NCI-H2196 (cell line): ENCODE measurements around the gene CLCN5.
A peak's percentile ranks its signal among the peaks of the same experiment; 100 is the strongest.
"Not testable (repeated sequence)": the region's sequence is repeated elsewhere in the genome, so short reads cannot be mapped to it uniquely, and the experiment has no call there.

ENCODE experiments used
- DNase-seq: peaks from one replicate; lab custom pipeline; 2025; ENCODE audit not compliant: unreplicated experiment; lab: John Stamatoyannopoulos, UW

CLCN5 gene

DNA sequence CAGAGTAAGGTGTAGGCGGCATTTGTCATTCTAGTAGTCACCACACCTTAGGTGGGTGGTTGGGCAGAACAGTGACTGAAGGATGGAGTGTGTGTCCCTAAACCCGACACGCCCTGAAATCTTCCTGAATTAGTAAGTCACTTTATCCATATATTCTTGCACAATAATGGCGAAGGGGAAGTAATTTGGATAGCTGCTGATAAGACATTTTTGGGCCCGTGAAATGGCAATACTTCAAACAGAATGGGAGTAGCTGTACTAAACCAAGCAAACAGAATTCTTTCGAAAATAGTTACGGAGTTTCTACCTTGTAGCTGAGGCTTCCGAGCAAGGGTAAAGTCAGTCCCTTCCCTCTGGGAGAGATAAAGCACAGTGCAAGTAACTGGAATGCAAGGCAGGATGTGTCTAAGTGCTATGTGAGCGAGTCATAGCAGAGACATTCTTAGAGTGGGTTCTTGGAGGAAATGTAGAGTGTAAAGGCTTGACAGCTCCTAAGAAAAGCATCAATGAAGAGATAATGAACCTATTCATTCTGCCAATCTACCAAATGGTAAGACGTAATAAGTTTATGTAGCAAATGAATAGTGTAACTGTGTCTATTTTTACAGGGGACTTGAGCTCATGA lies 72.8 kb downstream of the CLCN5 start:
- DNase-seq = no peak

DNA sequence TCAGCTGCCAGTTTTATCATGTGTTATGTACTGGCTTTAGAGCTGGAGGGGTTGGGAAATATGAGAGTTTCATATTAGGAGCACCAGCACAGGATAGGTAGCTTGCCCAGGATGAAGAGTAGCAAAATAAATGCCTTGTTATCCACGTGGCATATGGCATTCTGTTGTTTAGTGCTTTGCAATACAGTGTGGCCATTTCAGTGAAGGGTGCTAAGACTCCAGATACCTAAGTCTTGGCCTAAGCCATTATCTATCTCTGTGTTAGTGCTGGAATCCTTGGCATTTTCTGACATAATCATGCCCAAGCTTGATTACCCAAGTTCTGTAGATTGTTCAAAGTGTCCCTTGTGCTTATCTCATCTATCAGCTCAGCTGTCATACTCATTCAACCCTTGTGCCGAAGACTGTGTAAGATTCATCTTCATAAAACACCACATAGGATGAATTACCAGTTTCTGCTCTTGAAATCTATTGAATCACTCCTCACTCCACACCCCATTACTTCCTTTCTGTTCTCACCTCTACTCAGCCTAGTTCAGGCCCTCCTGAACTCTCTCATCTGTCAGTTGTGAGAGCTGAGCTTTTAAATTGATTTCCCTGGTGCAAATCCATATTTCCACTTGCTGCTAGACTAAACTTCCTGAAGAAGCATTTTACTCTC lies 73.5 kb downstream of the CLCN5 start:
- DNase-seq = no peak

DNA sequence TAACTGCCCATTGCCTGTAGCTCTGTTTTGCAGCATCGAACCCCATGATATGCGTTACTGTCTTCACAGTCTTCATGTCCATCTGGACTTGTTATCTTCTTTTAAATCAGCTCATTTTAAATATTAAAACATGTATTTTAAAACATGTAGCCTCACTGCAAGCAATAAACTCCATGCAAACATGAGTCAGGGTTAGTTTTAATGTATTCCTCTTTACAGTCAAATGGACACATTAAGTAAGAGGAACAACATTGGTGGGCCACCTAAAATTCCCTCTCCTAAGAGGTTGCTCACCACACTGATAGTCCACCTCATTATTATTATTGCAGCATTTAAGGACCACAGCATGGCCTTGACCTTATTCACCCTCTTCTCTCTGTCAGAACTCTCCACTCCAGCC lies 74.1 kb downstream of the CLCN5 start:
- no peak for DNase-seq

DNA sequence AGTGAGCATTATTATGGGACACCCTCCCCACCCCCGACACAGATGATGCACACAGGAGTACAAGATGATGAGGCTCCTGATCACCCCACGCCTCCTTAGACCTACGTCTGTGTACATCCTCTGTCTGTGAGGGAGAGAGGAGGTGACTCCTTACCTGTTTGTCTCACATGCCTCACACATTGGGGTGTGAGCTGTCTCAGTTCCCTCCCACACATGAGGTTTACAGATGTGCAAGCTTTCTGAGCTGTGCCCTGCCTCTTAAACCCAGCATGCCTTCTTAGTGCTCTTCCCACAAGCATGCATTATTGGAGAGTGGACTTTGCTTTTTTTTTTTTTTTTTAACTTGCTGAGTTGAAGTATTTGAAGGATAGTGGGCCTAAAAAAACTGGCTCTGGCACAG lies 76.7 kb downstream of the CLCN5 start:
- DNase-seq = no peak

GRCh38 chrX:50000937-50001542 lies 78.6 kb downstream of the CLCN5 start:
- DNase-seq = no peak

DNA sequence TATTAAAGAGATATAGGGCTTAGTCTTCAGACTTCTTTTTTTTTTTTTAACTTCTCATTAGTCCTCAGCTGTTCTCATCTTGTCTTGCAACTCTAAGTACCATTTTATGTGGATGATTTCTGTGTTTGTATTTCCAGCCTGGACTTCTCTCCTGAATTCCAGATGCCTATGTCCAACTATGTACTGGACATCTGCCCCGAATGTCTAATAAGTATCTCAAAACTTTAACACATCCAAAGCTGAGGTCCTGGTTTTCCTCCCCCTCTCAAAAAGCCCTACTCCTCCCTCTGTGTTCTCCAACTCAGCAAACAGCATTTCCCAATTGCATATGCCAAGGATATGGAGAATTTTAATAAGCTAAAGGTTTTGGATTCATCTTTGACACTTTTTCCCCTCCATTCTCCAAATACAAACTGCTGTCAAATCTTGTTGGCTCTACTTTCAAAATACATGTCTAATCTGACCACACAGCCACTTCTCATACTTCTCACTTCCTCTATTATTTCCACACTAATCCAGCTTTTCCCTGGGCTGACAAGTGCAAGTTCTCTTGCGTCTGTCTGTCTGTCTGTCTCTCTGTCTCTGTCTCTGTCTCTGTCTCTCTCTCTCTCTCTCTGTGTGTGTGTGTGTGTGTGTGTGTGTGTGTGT lies 79.8 kb downstream of the CLCN5 start:
- no peak for DNase-seq

GRCh38 chrX:50003467-50003866 lies 81.1 kb downstream of the CLCN5 start:
- no peak for DNase-seq

GRCh38 chrX:50003927-50004326 lies 81.5 kb downstream of the CLCN5 start:
- DNase-seq = no peak

DNA sequence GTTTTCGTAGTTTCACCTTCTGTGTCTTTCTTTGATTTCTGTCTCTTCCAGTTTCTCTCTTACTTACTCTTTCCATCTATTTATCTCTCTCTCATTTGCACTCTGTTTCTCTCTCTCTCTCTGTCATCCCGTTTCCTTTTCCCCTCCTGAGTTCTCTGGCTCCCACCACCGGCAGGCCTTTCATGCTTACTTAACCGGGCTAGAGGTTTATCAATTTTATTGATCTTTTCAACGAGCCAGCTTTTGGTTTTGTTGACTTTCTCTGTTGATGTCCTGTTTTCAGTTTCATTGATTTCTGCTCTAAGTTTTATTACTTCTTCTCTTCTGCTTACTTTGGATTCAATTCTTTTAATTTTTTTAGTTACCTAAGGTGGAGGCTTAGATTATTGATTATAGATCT lies 103.2 kb downstream of the CLCN5 start:
- not testable (repeated sequence) for DNase-seq

DNA sequence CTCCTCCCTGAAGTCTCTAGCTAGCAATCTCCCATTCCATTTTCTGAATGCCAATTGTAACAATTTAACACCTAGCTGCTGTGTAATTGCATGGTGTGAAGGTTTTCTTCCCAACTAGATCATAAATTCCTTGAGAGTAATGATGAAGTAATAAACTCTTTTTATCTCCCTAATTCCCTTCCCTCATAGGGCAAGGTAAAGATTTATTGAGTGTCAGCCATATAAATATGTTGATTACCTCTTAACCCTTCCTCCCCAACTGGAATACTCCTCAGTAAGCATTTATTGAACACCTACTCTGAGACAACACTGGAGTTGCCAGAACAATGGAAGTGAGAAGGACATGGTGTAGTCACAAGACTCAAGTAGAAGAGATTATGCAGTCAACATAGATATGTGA lies 112.7 kb downstream of the CLCN5 start:
- no peak for DNase-seq

DNA sequence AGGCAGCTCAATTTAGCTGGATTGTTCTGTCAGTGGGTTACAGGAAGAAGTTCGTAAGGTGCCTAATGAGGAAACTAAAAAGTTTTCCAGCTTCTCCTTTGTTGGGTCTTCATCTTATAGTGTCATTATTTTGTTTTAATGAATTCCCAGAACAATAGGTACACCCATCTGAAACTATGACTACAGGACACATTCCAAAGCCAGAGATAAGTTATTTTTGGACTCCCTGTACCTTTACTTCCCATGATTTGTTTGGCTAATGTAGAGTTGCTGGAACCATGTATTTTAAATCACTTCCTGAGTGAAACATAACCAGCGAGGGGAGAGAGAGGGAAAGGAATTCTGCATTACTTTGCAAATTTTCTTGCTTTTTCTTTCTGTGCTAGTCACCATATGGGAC lies 114.0 kb downstream of the CLCN5 start:
- no peak for DNase-seq

DNA sequence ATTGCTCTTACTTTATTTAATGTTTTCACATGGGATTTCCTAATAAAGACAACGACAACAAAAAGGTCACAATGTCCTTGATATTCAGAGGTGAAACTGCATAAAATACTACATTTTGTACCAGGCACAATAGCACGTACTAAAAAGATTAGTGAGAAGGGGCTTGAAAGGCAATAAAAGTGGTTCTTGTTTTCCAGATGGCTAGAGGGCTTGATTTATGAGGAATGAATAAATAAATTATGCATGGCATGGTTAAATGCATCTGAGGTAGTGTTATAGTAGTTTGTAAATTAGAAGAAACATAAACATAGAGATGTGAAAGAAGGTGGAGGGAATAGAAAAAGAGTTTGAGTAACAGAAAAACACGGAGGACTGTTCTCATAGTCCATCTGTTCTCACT lies 123.4 kb downstream of the CLCN5 start:
- DNase-seq = no peak

DNA sequence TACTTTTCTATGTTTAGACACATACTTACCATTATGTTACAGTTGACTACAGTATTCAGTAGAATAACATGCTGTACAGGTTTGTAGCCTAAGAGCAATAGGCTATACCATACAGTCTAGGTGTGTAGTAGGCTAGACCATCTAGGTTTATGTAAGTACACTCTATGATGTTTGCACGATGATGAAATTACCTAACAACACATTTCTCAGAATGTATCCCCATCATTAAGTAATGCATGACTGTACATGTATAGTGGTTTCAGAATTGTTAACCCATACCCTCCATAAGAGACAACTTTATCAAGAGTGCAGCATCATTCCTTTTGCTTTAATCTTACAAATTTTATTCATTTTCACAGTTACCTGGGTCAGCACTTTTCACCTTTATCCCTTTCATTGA lies 126.8 kb downstream of the CLCN5 start:
- no peak for DNase-seq

- no peak for DNase-seq
Measured at GRCh38 chrX:50054147-50054546, 131.8 kb downstream of the CLCN5 start.

- DNase-seq = no peak
Measured at GRCh38 chrX:50066318-50066937, 144.0 kb downstream of the CLCN5 start.

GRCh38 chrX:50067435-50068284 lies 145.3 kb downstream of the CLCN5 start:
- DNase-seq = peak; percentile 51

GRCh38 chrX:50068285-50068563 lies 145.8 kb downstream of the CLCN5 start:
- DNase-seq = no peak

DNA sequence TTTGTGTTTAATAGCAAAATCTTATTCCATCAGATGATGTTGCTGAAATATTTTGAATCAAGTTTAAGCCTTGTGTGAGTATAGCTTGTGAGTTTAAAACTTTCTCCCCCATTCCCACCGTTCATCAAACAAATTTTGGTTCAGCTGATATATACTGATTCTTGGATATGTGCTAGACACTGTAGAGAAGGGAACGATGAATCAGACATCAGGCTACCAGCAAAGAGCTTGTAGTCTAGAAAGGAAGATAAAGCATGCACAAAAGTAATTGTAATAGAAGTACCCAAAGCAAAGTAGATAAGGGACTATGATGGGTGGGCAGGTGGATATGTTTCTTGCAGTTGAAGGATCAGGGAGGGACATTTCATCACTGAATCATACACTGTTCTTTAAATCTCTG lies 146.5 kb downstream of the CLCN5 start:
- no peak for DNase-seq

GRCh38 chrX:50071494-50071893 lies 149.1 kb downstream of the CLCN5 start:
- DNase-seq = no peak

DNA sequence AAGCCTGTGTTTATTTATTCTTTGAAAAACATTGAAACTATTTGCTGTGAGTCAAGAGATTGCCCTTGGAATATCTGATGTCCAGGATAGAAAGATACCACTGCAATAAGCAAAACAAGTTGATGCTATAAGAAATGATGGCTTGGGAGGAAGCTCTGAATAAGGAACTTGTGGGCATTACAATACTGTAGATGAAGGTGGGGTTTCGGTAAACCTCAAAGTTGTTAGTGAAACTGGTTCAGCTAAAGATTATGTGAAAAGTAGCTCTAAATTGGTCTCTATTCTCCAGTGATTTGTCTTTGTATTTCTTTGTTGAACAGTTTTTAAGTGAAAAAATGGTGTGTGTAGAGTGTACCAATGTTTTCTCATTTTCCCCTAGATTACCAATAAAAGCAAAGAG lies 149.7 kb downstream of the CLCN5 start:
- no peak for DNase-seq

GRCh38 chrX:50073601-50074000 lies 151.2 kb downstream of the CLCN5 start:
- DNase-seq = no peak
